Memory B cell (primary cell): Measurements from ENCODE around the gene AUH.

Experiments used
- ATAC-seq: fragments of 150-1000 bp; cut with Tn5 transposase; 2 replicates; pipeline ENCODE4 v1.10.0; 2021; ENCODE audit warnings: low read depth, mild to moderate bottlenecking, moderate library complexity
- DNase-seq, 2 donors: peaks; one replicate each; pipeline ENCODE4 v3.0.0; 2022; ENCODE audit warnings: low spot score in 2 of 2
- H3K27ac Mint-ChIP-seq: one replicate; pipeline ENCODE4 v1.8.0; 2022; ENCODE audit warnings: mild to moderate bottlenecking, moderate library complexity, mixed read lengths
- H3K27me3 Mint-ChIP-seq: one replicate; pipeline ENCODE4 v1.8.0; 2022; ENCODE audit warnings: mixed read lengths
- H3K36me3 Mint-ChIP-seq: one replicate; pipeline ENCODE4 v1.8.0; 2022; ENCODE audit warnings: mild to moderate bottlenecking, mixed read lengths
- H3K4me1 Mint-ChIP-seq: one replicate; pipeline ENCODE4 v1.8.0; 2022; ENCODE audit warnings: mixed read lengths
- H3K4me3 Mint-ChIP-seq: one replicate; pipeline ENCODE4 v1.8.0; 2022; ENCODE audit warnings: mild to moderate bottlenecking, moderate library complexity, mixed read lengths
- H3K9me3 Mint-ChIP-seq: one replicate; pipeline ENCODE4 v1.8.0; 2022; ENCODE audit warnings: mixed read lengths

The AUH gene

GRCh38 chr9:91247278-91247677, 114.4 kb downstream of the AUH start:
- Mint-ChIP-seq H3K27me3 (no peaks in the 10 kb centered on the region), H3K36me3 (peaks cover 4% of the 10 kb centered on the region), H3K4me1 (peaks cover 18% of the 10 kb centered on the region), H3K4me3 (no peak overlapping the region), H3K27ac (no peak overlapping the region), H3K9me3 (no peaks in the 10 kb centered on the region)
- DNase-seq = no peak
- ATAC-seq = no peak

GRCh38 chr9:91246846-91247245, 114.9 kb downstream of the AUH start:
- peaks cover 18% of the 10 kb centered on the region for H3K4me1 Mint-ChIP-seq
- peaks cover 4% of the 10 kb centered on the region for H3K36me3 Mint-ChIP-seq
- H3K27me3 Mint-ChIP-seq = no peaks in the 10 kb centered on the region
- H3K27ac Mint-ChIP-seq = no peak overlapping the region
- DNase-seq (no peak), ATAC-seq (no peak)
- H3K4me3 Mint-ChIP-seq = no peak overlapping the region
- H3K9me3 Mint-ChIP-seq = no peaks in the 10 kb centered on the region

GRCh38 chr9:91245431-91246313, 116.0 kb downstream of the AUH start:
- Mint-ChIP-seq H3K9me3 (no peaks in the 10 kb centered on the region), H3K4me3 (no peak overlapping the region), H3K27ac (no peak overlapping the region), H3K36me3 (peaks cover 7% of the 10 kb centered on the region), H3K27me3 (no peaks in the 10 kb centered on the region), H3K4me1 (peaks cover 18% of the 10 kb centered on the region)
- DNase-seq (no peak), ATAC-seq (peak; percentile 34)

- peaks cover 5% of the 10 kb centered on the region for H3K36me3 Mint-ChIP-seq
- DNase-seq = no peak
Observed at GRCh38 chr9:91243029-91243428, 118.7 kb downstream of the AUH start.

GRCh38 chr9:91241909-91242308, 119.8 kb downstream of the AUH start:
- ATAC-seq (no peak), DNase-seq (no peak)
- H3K27me3 Mint-ChIP-seq = no peaks in the 10 kb centered on the region
- H3K4me3 Mint-ChIP-seq = no peak overlapping the region
- H3K4me1 Mint-ChIP-seq = peaks cover 14% of the 10 kb centered on the region
- no peaks in the 10 kb centered on the region for H3K9me3 Mint-ChIP-seq
- no peak overlapping the region for H3K27ac Mint-ChIP-seq
- peaks cover 7% of the 10 kb centered on the region for H3K36me3 Mint-ChIP-seq

More at GRCh38 chr9:91243029-91243428, 118.7 kb downstream of the AUH start:
- Mint-ChIP-seq H3K9me3 (no peaks in the 10 kb centered on the region), H3K4me3 (no peak overlapping the region), H3K4me1 (peaks cover 18% of the 10 kb centered on the region), H3K27me3 (no peaks in the 10 kb centered on the region), H3K27ac (no peak overlapping the region)
- ATAC-seq = no peak

GRCh38 chr9:91240596-91241165, 121.0 kb downstream of the AUH start:
- Mint-ChIP-seq H3K9me3 (no peaks in the 10 kb centered on the region), H3K4me3 (no peak overlapping the region), H3K4me1 (peaks cover 7% of the 10 kb centered on the region), H3K27ac (no peak overlapping the region), H3K36me3 (peaks cover 9% of the 10 kb centered on the region), H3K27me3 (no peaks in the 10 kb centered on the region)
- ATAC-seq (no peak), DNase-seq (no peak)

GRCh38 chr9:91239367-91240111, 122.2 kb downstream of the AUH start:
- H3K36me3 Mint-ChIP-seq = peaks cover 13% of the 10 kb centered on the region
- no peak overlapping the region for H3K27ac Mint-ChIP-seq
- DNase-seq (no peak), ATAC-seq (no peak)
- no peaks in the 10 kb centered on the region for H3K9me3 Mint-ChIP-seq
- no peaks in the 10 kb centered on the region for H3K27me3 Mint-ChIP-seq
- H3K4me3 Mint-ChIP-seq = no peak overlapping the region
- peaks cover 2% of the 10 kb centered on the region for H3K4me1 Mint-ChIP-seq

GRCh38 chr9:91234523-91234922, 127.2 kb downstream of the AUH start:
- Mint-ChIP-seq H3K27me3 (no peaks in the 10 kb centered on the region), H3K9me3 (no peaks in the 10 kb centered on the region)
- DNase-seq = no peak

GRCh38 chr9:91231619-91232018, 130.1 kb downstream of the AUH start:
- Mint-ChIP-seq H3K36me3 (peaks cover 11% of the 10 kb centered on the region), H3K4me1 (peaks cover 2% of the 10 kb centered on the region), H3K4me3 (no peak overlapping the region), H3K9me3 (no peaks in the 10 kb centered on the region), H3K27me3 (no peaks in the 10 kb centered on the region), H3K27ac (no peak overlapping the region)
- ATAC-seq (no peak), DNase-seq (no peak)

More at GRCh38 chr9:91234523-91234922, 127.2 kb downstream of the AUH start:
- no peak overlapping the region for H3K4me3 Mint-ChIP-seq
- H3K4me1 Mint-ChIP-seq = peaks cover 2% of the 10 kb centered on the region
- H3K36me3 Mint-ChIP-seq = peaks cover 13% of the 10 kb centered on the region
- no peak overlapping the region for H3K27ac Mint-ChIP-seq
- no peak for ATAC-seq

GRCh38 chr9:91223000-91223399, 138.7 kb downstream of the AUH start:
- ATAC-seq (no peak), DNase-seq (no peak)
- no peak overlapping the region for H3K4me3 Mint-ChIP-seq
- H3K27ac Mint-ChIP-seq = no peak overlapping the region
- no peaks in the 10 kb centered on the region for H3K27me3 Mint-ChIP-seq
- H3K9me3 Mint-ChIP-seq = no peaks in the 10 kb centered on the region
- peaks cover 7% of the 10 kb centered on the region for H3K36me3 Mint-ChIP-seq
- no peaks in the 10 kb centered on the region for H3K4me1 Mint-ChIP-seq

- Mint-ChIP-seq H3K27me3 (no peaks in the 10 kb centered on the region), H3K36me3 (peaks cover 7% of the 10 kb centered on the region), H3K4me3 (no peak overlapping the region), H3K27ac (no peak overlapping the region), H3K9me3 (no peaks in the 10 kb centered on the region), H3K4me1 (no peaks in the 10 kb centered on the region)
- no peak for DNase-seq
- no peak for ATAC-seq
Observed at GRCh38 chr9:91222457-91222856, 139.3 kb downstream of the AUH start.

- Mint-ChIP-seq H3K4me1 (peaks cover 2% of the 10 kb centered on the region), H3K27ac (no peak overlapping the region), H3K36me3 (peaks cover 7% of the 10 kb centered on the region), H3K9me3 (no peaks in the 10 kb centered on the region), H3K4me3 (no peak overlapping the region), H3K27me3 (no peaks in the 10 kb centered on the region)
- no peak for ATAC-seq
- no peak for DNase-seq
Observed at GRCh38 chr9:91221332-91221731, 140.4 kb downstream of the AUH start.

- DNase-seq = no peak
- Mint-ChIP-seq H3K4me3 (no peak overlapping the region), H3K4me1 (peaks cover 2% of the 10 kb centered on the region), H3K27me3 (no peaks in the 10 kb centered on the region), H3K36me3 (peaks cover 7% of the 10 kb centered on the region), H3K9me3 (no peaks in the 10 kb centered on the region), H3K27ac (no peak overlapping the region)
- no peak for ATAC-seq
Observed at GRCh38 chr9:91220491-91221135, 141.1 kb downstream of the AUH start.

- H3K27ac Mint-ChIP-seq = no peak overlapping the region
- H3K4me1 Mint-ChIP-seq = peaks cover 2% of the 10 kb centered on the region
- H3K4me3 Mint-ChIP-seq = no peak overlapping the region
- ATAC-seq (no peak), DNase-seq (no peak)
- no peaks in the 10 kb centered on the region for H3K27me3 Mint-ChIP-seq
- no peaks in the 10 kb centered on the region for H3K9me3 Mint-ChIP-seq
- peaks cover 7% of the 10 kb centered on the region for H3K36me3 Mint-ChIP-seq
Observed at GRCh38 chr9:91220021-91220420, 141.7 kb downstream of the AUH start.
